ENCODE results near the gene TRIM72. TPM values are rescaled to one million over a fixed set of nuclear protein-coding genes. Genes with fewer than 3 reads are reported as not detected.

TRIM72 gene
- total and polyA plus RNA-seq, 2 donors (not counting 3 experiments of a cell fraction or from before 2014, with no cell fraction given), result not detected

DNA sequence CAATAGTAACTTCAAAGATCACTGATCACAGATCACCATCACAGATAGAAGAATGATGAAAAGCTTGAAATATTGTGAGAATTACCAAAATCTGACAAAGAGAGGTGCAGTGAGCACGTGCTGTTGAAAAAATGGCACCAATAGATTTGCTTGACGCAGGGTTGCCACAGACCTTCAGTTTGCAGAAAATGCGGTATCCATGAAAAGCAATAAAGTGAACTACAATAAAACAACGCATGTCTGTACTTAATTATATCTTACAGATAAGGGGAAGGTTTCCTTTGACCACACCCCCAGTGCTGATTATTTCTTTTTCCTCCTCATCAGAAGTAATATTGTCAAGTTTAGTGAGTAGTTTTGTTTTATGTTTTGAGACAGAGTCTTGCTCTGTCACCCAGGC lies 24.1 kb downstream of the TRIM72 start:
- Histone ChIP-seq H3K27ac (ENCODE audit: insufficient read depth, low read depth, low read length) (no peak overlapping the region), H3K9ac (replicated peaks; ENCODE audit: extremely low read depth, insufficient read depth, low read length) (no peak overlapping the region), H3K79me2 (ENCODE audit: control insufficient read depth, insufficient read depth, low read length) (no peaks in the 10 kb centered on the region), H3K27me3 (ENCODE audit: control insufficient read depth in 2 of 2, insufficient read depth in 2 of 2, low read length in 2 of 2) (peaks cover 2 to 5% of the 10 kb centered on the region in 2 experiments), H3K36me3 (ENCODE audit: control insufficient read depth in 2 of 2, extremely low read depth in 1 of 2, insufficient read depth in 2 of 2, low read length in 2 of 2) (no peaks in the 10 kb centered on the region), H2AFZ (ENCODE audit: low read depth, low read length) (no peak overlapping the region), H3K4me2 (ENCODE audit: insufficient read depth, low read length) (no peak overlapping the region), H4K20me1 (replicated peaks; ENCODE audit: control insufficient read depth, extremely low read depth, insufficient read depth, low read length) (no peaks in the 10 kb centered on the region), H3K9me1 (replicated peaks; ENCODE audit: control insufficient read depth, extremely low read depth, insufficient read depth, low read length) (no peaks in the 10 kb centered on the region), H3K9me3 (replicated peaks; ENCODE audit: control insufficient read depth, insufficient read depth, low read length) (no peaks in the 10 kb centered on the region), H3K4me3 (replicated peaks in 1 of 3; ENCODE audit: insufficient read depth in 1 of 3, low read depth in 1 of 3, low read length in 3 of 3) (no peak overlapping the region), H3K4me1 (ENCODE audit: control insufficient read depth, extremely low read depth, insufficient read depth, low read length) (no peaks in the 10 kb centered on the region)
- TF ChIP-seq, protein P1, sequence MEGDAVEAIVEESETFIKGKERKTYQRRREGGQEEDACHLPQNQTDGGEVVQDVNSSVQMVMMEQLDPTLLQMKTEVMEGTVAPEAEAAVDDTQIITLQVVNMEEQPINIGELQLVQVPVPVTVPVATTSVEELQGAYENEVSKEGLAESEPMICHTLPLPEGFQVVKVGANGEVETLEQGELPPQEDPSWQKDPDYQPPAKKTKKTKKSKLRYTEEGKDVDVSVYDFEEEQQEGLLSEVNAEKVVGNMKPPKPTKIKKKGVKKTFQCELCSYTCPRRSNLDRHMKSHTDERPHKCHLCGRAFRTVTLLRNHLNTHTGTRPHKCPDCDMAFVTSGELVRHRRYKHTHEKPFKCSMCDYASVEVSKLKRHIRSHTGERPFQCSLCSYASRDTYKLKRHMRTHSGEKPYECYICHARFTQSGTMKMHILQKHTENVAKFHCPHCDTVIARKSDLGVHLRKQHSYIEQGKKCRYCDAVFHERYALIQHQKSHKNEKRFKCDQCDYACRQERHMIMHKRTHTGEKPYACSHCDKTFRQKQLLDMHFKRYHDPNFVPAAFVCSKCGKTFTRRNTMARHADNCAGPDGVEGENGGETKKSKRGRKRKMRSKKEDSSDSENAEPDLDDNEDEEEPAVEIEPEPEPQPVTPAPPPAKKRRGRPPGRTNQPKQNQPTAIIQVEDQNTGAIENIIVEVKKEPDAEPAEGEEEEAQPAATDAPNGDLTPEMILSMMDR (IDR thresholded peaks at IDR 0.05; ENCODE audit: extremely low read depth in 1 of 2, insufficient read depth in 1 of 2, low read depth in 1 of 2, low read length in 2 of 2), result no peak
- TF ChIP-seq, protein P2, sequence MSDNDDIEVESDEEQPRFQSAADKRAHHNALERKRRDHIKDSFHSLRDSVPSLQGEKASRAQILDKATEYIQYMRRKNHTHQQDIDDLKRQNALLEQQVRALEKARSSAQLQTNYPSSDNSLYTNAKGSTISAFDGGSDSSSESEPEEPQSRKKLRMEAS (IDR thresholded peaks at IDR 0.05; ENCODE audit: insufficient read depth, insufficient read length), result no peak
- TF ChIP-seq EZH2 (IDR thresholded peaks at IDR 0.05; ENCODE audit: borderline replicate concordance, low read depth, low read length, severe bottlenecking), result no peak
- no peak for TF ChIP-seq POLR2A (IDR thresholded peaks at IDR 0.05; ENCODE audit: low read depth, low read length)
- no peak for TF ChIP-seq JUN (IDR thresholded peaks at IDR 0.05; ENCODE audit: borderline replicate concordance, insufficient read depth, insufficient read length, low read depth)
- no peak for TF ChIP-seq GATA2 (IDR thresholded peaks at IDR 0.05; ENCODE audit: insufficient read depth, insufficient read length, low read depth, low read length)
- no peak for TF ChIP-seq POLR2AphosphoS5 (IDR thresholded peaks at IDR 0.05; ENCODE audit: insufficient read depth, low read depth, low read length)
- TF ChIP-seq FOS (IDR thresholded peaks at IDR 0.05; ENCODE audit: borderline replicate concordance, insufficient read depth, low read length), result no peak
- no peak for TF ChIP-seq MYC (IDR thresholded peaks at IDR 0.05; ENCODE audit: low read depth, low read length)
- intact Hi-C loops (cut with micrococcal nuclease), result loop anchor here (5.0 kb wide), 1 partner anchor 534 kb away; no protein-coding TSS in a partner anchor
- FAIRE-seq (no peak), DNase-seq (ENCODE audit: low read depth, low spot score) (no peak)
- ChIA-PET CTCF (no interaction called here), POLR2A (no interaction called here)
- BruUV-seq (replicated peaks), result no TSS peak
- dilution Hi-C loops (cut with MboI; ENCODE audit: extremely low pct_ligation_motif_present, low sequenced_read_pairs), result no loop called here

Measured in endothelial cell of umbilical vein (primary cell).